H1 (cell line): ENCODE results near the gene AVP. TPM values are rescaled to one million over a fixed set of nuclear protein-coding genes. Genes with fewer than 3 reads are reported as not detected.

Source experiments
- CTCF ChIA-PET: fragments of 300-600 bp; sonication (Branson Sonifier 250); formaldehyde crosslinking; loops from one replicate; lab custom pipeline; 2021; ENCODE audit not compliant: partially characterized antibody; lab: Charles Lee
- POLR2A ChIA-PET: fragments of 300-600 bp; sonication (Branson Sonifier 250); formaldehyde crosslinking; loops from one replicate; lab custom pipeline; 2021; ENCODE audit warnings: inconsistent platforms; ENCODE audit not compliant: partially characterized antibody; lab: Charles Lee
- DNase-seq, 2 experiments: peaks; one replicate each; pipeline versions ENCODE4 v3.0.0 to v3.0.0-alpha.2; 2010 to 2022; ENCODE audit warnings: low spot score in 2 of 2, low read depth in 1 of 2, mixed read lengths in 1 of 2
- FAIRE-seq: peaks from 2 replicates; lab custom pipeline; 2011; peaks lifted over from hg19 to GRCh38; lab: Jason Lieb, UNC
- H2AFZ ChIP-seq: 2 replicates; pipeline ENCODE4 v1.8.1; 2012; ENCODE audit warnings: low read length, inconsistent platforms
- H2AK5ac ChIP-seq: 2 replicates; pipeline ENCODE4 v1.6.1; 2013; ENCODE audit warnings: low read depth, low read length
- H2BK120ac ChIP-seq: replicated peaks from 2 replicates; pipeline ENCODE3; 2013; ENCODE audit warnings: low read depth, low read length, inconsistent platforms
- H2BK12ac ChIP-seq: 2 replicates; pipeline ENCODE4 v1.6.1; 2013; ENCODE audit warnings: low read depth, low read length
- H2BK15ac ChIP-seq: 2 replicates; pipeline ENCODE4 v1.6.1; 2013; ENCODE audit warnings: low read length
- H2BK20ac ChIP-seq: 2 replicates; pipeline ENCODE4 v1.6.1; 2013; ENCODE audit warnings: low read length
- H2BK5ac ChIP-seq: 2 replicates; pipeline ENCODE4 v1.6.1; 2013; ENCODE audit warnings: low read depth, low read length
- H3K14ac ChIP-seq: 2 replicates; pipeline ENCODE4 v1.6.1; 2013; ENCODE audit warnings: inconsistent platforms; ENCODE audit not compliant: insufficient read length
- H3K18ac ChIP-seq: 2 replicates; pipeline ENCODE4 v1.6.1; 2013; ENCODE audit warnings: low read length; ENCODE audit errors: extremely low read depth
- H3K23ac ChIP-seq: 2 replicates; pipeline ENCODE4 v1.6.1; 2013; ENCODE audit warnings: inconsistent platforms; ENCODE audit not compliant: insufficient read length
- H3K23me2 ChIP-seq: 2 replicates; pipeline ENCODE4 v1.6.1; 2013; ENCODE audit warnings: low read depth, low read length
- H3K27ac ChIP-seq: 2 replicates; pipeline ENCODE4 v1.6.1; 2011; ENCODE audit warnings: low read depth, low read length, inconsistent platforms
- H3K27me3 ChIP-seq, 4 experiments: replicated peaks in 1 of 4; 1 replicate in 1 of 4; 2 replicates in 3 of 4; pipeline versions ENCODE4 v1.6.1 to v1.8.1; 2011 to 2013; ENCODE audit warnings: low read length in 3 of 4, mild to moderate bottlenecking in 3 of 4, inconsistent platforms in 2 of 4, mixed read lengths in 2 of 4, moderate library complexity in 1 of 4; ENCODE audit not compliant: control insufficient read depth in 3 of 4, insufficient read depth in 3 of 4; ENCODE audit errors: extremely low read depth in 1 of 4
- H3K36me3 ChIP-seq, 4 experiments: 2 replicates each; pipeline versions ENCODE4 v1.6.1 to v1.8.1; 2011 to 2013; ENCODE audit warnings: mild to moderate bottlenecking in 4 of 4, low read length in 3 of 4, moderate library complexity in 2 of 4, control low read depth in 1 of 4, inconsistent platforms in 1 of 4; ENCODE audit not compliant: insufficient read depth in 4 of 4, control insufficient read depth in 2 of 4
- H3K4ac ChIP-seq: replicated peaks from 2 replicates; pipeline ENCODE3; 2013; ENCODE audit warnings: low read length, low read depth, mixed read lengths, inconsistent platforms; ENCODE audit not compliant: insufficient read length
- H3K4me1 ChIP-seq, 4 experiments: replicated peaks in 1 of 4; 1 replicate in 1 of 4; 2 replicates in 3 of 4; pipeline versions ENCODE4 v1.6.1 to v1.8.1; 2011 to 2013; ENCODE audit warnings: low read length in 3 of 4, inconsistent platforms in 2 of 4, mixed read lengths in 1 of 4; ENCODE audit not compliant: insufficient read depth in 4 of 4, control insufficient read depth in 3 of 4
- H3K4me2 ChIP-seq, 2 experiments: 2 replicates each; pipeline versions ENCODE4 v1.6.1 to v1.8.1; 2011 to 2013; ENCODE audit warnings: low read depth in 2 of 2, low read length in 2 of 2, control low read depth in 1 of 2, inconsistent platforms in 1 of 2, mild to moderate bottlenecking in 1 of 2; ENCODE audit not compliant: insufficient read depth in 1 of 2
- H3K4me3 ChIP-seq, 4 experiments: fragments of 200-600, 300-600 bp in 1 of 4; sonication (generic), shearing (Covaris generic), sonication (Bioruptor Twin) in 1 of 4; 2 replicates each; pipeline versions ENCODE4 v1.5.1 to v1.8.1; 2011 to 2016; ENCODE audit warnings: low read length in 4 of 4, low read depth in 3 of 4, control low read depth in 2 of 4, inconsistent platforms in 2 of 4, mild to moderate bottlenecking in 2 of 4, mixed read lengths in 1 of 4, moderate library complexity in 1 of 4; ENCODE audit not compliant: insufficient read depth in 2 of 4; ENCODE audit errors: extremely low read depth in 1 of 4
- H3K56ac ChIP-seq: replicated peaks from 2 replicates; pipeline ENCODE3; 2013; ENCODE audit warnings: low read depth, mild to moderate bottlenecking, mixed read lengths, low read length, inconsistent platforms; ENCODE audit not compliant: insufficient read length
- H3K79me1 ChIP-seq: 2 replicates; pipeline ENCODE4 v1.6.1; 2013; ENCODE audit warnings: low read depth, low read length, control low read depth
- H3K79me2 ChIP-seq, 2 experiments: 2 replicates each; pipeline versions ENCODE4 v1.6.1 to v1.8.1; 2012 to 2013; ENCODE audit warnings: low read length in 2 of 2, mild to moderate bottlenecking in 2 of 2, inconsistent platforms in 1 of 2; ENCODE audit not compliant: insufficient read depth in 2 of 2, control insufficient read depth in 1 of 2
- H3K9ac ChIP-seq, 4 experiments: replicated peaks in 1 of 4; 1 replicate in 1 of 4; 2 replicates in 3 of 4; pipeline versions ENCODE4 v1.6.1 to v1.8.1; 2011 to 2013; ENCODE audit warnings: low read depth in 3 of 4, low read length in 3 of 4, control low read depth in 2 of 4, mild to moderate bottlenecking in 2 of 4, moderate library complexity in 2 of 4, inconsistent platforms in 1 of 4; ENCODE audit errors: extremely low read depth in 1 of 4
- H3K9me3 ChIP-seq, 2 experiments: 2 replicates each; pipeline versions ENCODE4 v1.6.1 to v1.8.1; 2012 to 2013; ENCODE audit warnings: mild to moderate bottlenecking in 2 of 2, moderate library complexity in 2 of 2, control low read depth in 1 of 2, inconsistent platforms in 1 of 2, low read depth in 1 of 2, low read length in 1 of 2, mixed read lengths in 1 of 2; ENCODE audit not compliant: insufficient read depth in 2 of 2
- H4K20me1 ChIP-seq, 2 experiments: replicated peaks in 1 of 2; 2 replicates each; pipeline versions ENCODE3 to v1.8.1; 2011 to 2013; ENCODE audit warnings: inconsistent platforms in 2 of 2, low read length in 2 of 2, mild to moderate bottlenecking in 1 of 2; ENCODE audit not compliant: insufficient read depth in 2 of 2, control insufficient read depth in 1 of 2
- H4K5ac ChIP-seq: 2 replicates; pipeline ENCODE4 v1.6.1; 2013; ENCODE audit warnings: low read length, low read depth, mixed read lengths, inconsistent platforms; ENCODE audit not compliant: insufficient read length
- H4K8ac ChIP-seq: 2 replicates; pipeline ENCODE4 v1.8.0; 2013; ENCODE audit warnings: mild to moderate bottlenecking, moderate library complexity, low read length, inconsistent platforms; ENCODE audit not compliant: insufficient read depth; ENCODE audit errors: extremely low read depth
- H4K91ac ChIP-seq: replicated peaks from 2 replicates; pipeline ENCODE3; 2013; ENCODE audit warnings: low read length, mixed read lengths, inconsistent platforms; ENCODE audit not compliant: insufficient read length
- ASH2L ChIP-seq: fragments of 200-600, 300-600 bp; sonication (generic); IDR thresholded peaks from one replicate; pipeline ENCODE4 v1.7.1; 2017; ENCODE audit warnings: low read length
- E2F6 ChIP-seq: IDR thresholded peaks from 2 replicates; pipeline ENCODE4 v1.6.1; 2012; ENCODE audit warnings: inconsistent platforms
- GABPA ChIP-seq: IDR thresholded peaks from 2 replicates; pipeline ENCODE4 v1.6.1; 2011; ENCODE audit warnings: mild to moderate bottlenecking, low read length, moderate library complexity, borderline replicate concordance; ENCODE audit not compliant: insufficient read depth
- MAX ChIP-seq: IDR thresholded peaks from 2 replicates; pipeline ENCODE4 v1.6.1; 2012; ENCODE audit warnings: inconsistent platforms
- SAP30 ChIP-seq: fragments of 300-600 bp; sonication (generic); IDR thresholded peaks from 2 replicates; pipeline ENCODE4 v1.7.1; 2012; ENCODE audit warnings: low read length, moderate library complexity, mild to moderate bottlenecking, inconsistent platforms; ENCODE audit not compliant: insufficient read depth, insufficient replicate concordance
- SP4 ChIP-seq: IDR thresholded peaks from 2 replicates; pipeline ENCODE4 v1.6.1; 2012; ENCODE audit warnings: low read length, inconsistent platforms
- SRF ChIP-seq: IDR thresholded peaks from 2 replicates; pipeline ENCODE4 v1.6.1; 2011; ENCODE audit warnings: mild to moderate bottlenecking, low read depth, low read length, moderate library complexity
- USF2 ChIP-seq: IDR thresholded peaks from 2 replicates; pipeline ENCODE4 v1.6.1; 2011; ENCODE audit warnings: low read length, improper control_type of control experiment
- WGBS, 2 experiments: shearing (Covaris generic) in 1 of 2; methylation state at CpG; one replicate each; pipeline versions ENCODE4 v1.1.6 to v1.1.7; 2013 to 2015; ENCODE audit warnings: low lambda C conversion rate in 2 of 2, mixed read lengths in 2 of 2, inconsistent platforms in 1 of 2, low coverage in 1 of 2, missing lambda C conversion rate in 1 of 2; ENCODE audit not compliant: insufficient replicate concordance in 2 of 2, insufficient coverage in 1 of 2, insufficient read length in 1 of 2; ENCODE audit errors: extremely low coverage in 1 of 2, missing lambda C conversion rate in 1 of 2; 5-methylcytosine and 5-hydroxymethylcytosine counted together
- polyA plus RNA-seq, 7 experiments: library from polyadenylated mRNA; depleted of rRNA in 3 of 7; stranded (reverse) in 5 of 7; unstranded in 2 of 7; fragments of >200 nt in 5 of 7; fragments of 200-250 nt in 2 of 7; gene quantifications; 1 replicate in 5 of 7; 2 replicates in 1 of 7; 4 replicates in 1 of 7; pipeline versions ENCODE4 v1.2.1 to v1.2.3, GENCODE V29; 2011 to 2013; ENCODE audit warnings: missing spikeins in 2 of 7, mixed read lengths in 2 of 7
- total RNA-seq: library from RNA; stranded (reverse); fragmentation: NEBNext Ultra II Directional; extraction: Animal tissue kit (Norgen Biotek cat#: 25700); gene quantifications from 2 replicates; pipeline ENCODE4 v1.2.1, GENCODE V29; 2021

The AVP gene
- total and polyA plus RNA-seq, 2 of the 8 experiments (the other 6 are each of a cell fraction or from before 2014, with no cell fraction given) = 0.18 TPM; not detected in 1

- H2AFZ ChIP-seq = no peak overlapping the region
- no peak overlapping the region for H3K9ac ChIP-seq
- H2BK15ac ChIP-seq = no peak overlapping the region
- FAIRE-seq (no peak), DNase-seq (no peak)
- H3K14ac ChIP-seq = no peak overlapping the region
- no peaks in the 10 kb centered on the region for H3K9me3 ChIP-seq
- H4K20me1 ChIP-seq = no peaks in the 10 kb centered on the region
- H3K18ac ChIP-seq = no peak overlapping the region
- H3K79me2 ChIP-seq = peaks cover 0 to 6% of the 10 kb centered on the region in 2 experiments; a peak in 1 of 4 replicates
- H3K27ac ChIP-seq = no peak overlapping the region
- H3K4me1 ChIP-seq = peaks cover 1 to 7% (median 2%) of the 10 kb centered on the region in 4 experiments; a peak in 4 of 7 replicates
- H2AK5ac ChIP-seq = no peak overlapping the region
- no peak overlapping the region for H3K56ac ChIP-seq
- H3K23ac ChIP-seq = no peak overlapping the region
- peaks cover 9 to 23% (median 21%) of the 10 kb centered on the region in 4 experiments; a peak in 7 of 8 replicates for H3K36me3 ChIP-seq
- no peaks in the 10 kb centered on the region for H3K27me3 ChIP-seq
- CTCF ChIA-PET = interaction anchor here (1.0 kb wide), 1 partner anchor 62 kb away, joined by 3 read pairs; no protein-coding TSS in a partner anchor
- no peak overlapping the region for H2BK5ac ChIP-seq
- POLR2A ChIA-PET = interaction anchor here (1.1 kb wide), 1 partner anchor 21 kb away, joined by 3 read pairs; no protein-coding TSS in a partner anchor
- no peak overlapping the region for H4K91ac ChIP-seq
- H3K4me2 ChIP-seq = peak overlapping the region; percentile 68 to 78
- peaks cover 5% of the 10 kb centered on the region for H3K79me1 ChIP-seq
- H3K4me3 ChIP-seq = 0 out of 8 replicates have a peak overlapping the region, but pooled peaks of 1 of the 4 experiments have one; percentile 81
- H4K5ac ChIP-seq = no peak overlapping the region
- H4K8ac ChIP-seq = peak overlapping the region; percentile 64; the same call in 1 of the 2 replicates
- no peak overlapping the region for H3K4ac ChIP-seq
- no peak overlapping the region for H2BK120ac ChIP-seq
- no peak overlapping the region for H2BK20ac ChIP-seq
- H2BK12ac ChIP-seq = no peak overlapping the region
- WGBS, 2 experiments = 95% methylated on average over 13 of the region's 14 CpGs; no CpG with 5 or more reads in 1 of the 2 experiments
- H3K23me2 ChIP-seq = peaks cover 8% of the 10 kb centered on the region
- no peak for TF ChIP-seq USF2
- no peak for TF ChIP-seq MAX
- no peak for TF ChIP-seq E2F6
- TF ChIP-seq SP4 = no peak
- no peak for TF ChIP-seq ASH2L
- no peak for TF ChIP-seq SAP30
- no peak for TF ChIP-seq SRF
- TF ChIP-seq GABPA = no peak
Measured at GRCh38 chr20:3047486-3048419, 36.8 kb downstream of the AVP start.
